Mucosa of rectum (tissue), 2 donors: ENCODE data around the gene WRAP73.

Experiments
- H3K27ac ChIP-seq, 2 donors: one replicate each; pipeline ENCODE4 v1.7.0; 2013; ENCODE audit warnings: inconsistent platforms in 2 of 2, low read depth in 2 of 2, low read length in 2 of 2
- H3K27me3 ChIP-seq, 2 donors: one replicate each; pipeline ENCODE4 v1.7.0; 2013; ENCODE audit warnings: low read length in 2 of 2; ENCODE audit not compliant: control insufficient read depth in 2 of 2, insufficient read depth in 2 of 2
- H3K36me3 ChIP-seq, 2 donors: one replicate each; pipeline ENCODE4 v1.7.0; 2013; ENCODE audit warnings: low read length in 2 of 2; ENCODE audit not compliant: control insufficient read depth in 2 of 2, insufficient read depth in 2 of 2
- H3K4me1 ChIP-seq, 2 donors: one replicate each; pipeline ENCODE4 v1.7.0; 2013; ENCODE audit warnings: low read length in 2 of 2, mild to moderate bottlenecking in 1 of 2; ENCODE audit not compliant: control insufficient read depth in 2 of 2, insufficient read depth in 2 of 2
- H3K4me3 ChIP-seq, 2 donors: one replicate each; pipeline ENCODE4 v1.7.0; 2013; ENCODE audit warnings: low read length in 2 of 2
- H3K9ac ChIP-seq, 2 donors: one replicate each; pipeline ENCODE4 v1.7.0; 2013; ENCODE audit warnings: low read length in 2 of 2, low read depth in 1 of 2, mild to moderate bottlenecking in 1 of 2
- H3K9me3 ChIP-seq, 2 donors: one replicate each; pipeline ENCODE4 v1.7.0; 2013; ENCODE audit warnings: low read length in 2 of 2; ENCODE audit not compliant: control insufficient read depth in 2 of 2
- donor health status: healthy.
- donor health status: Normal muscosa, but diverticular disease.

WRAP73 gene

DNA sequence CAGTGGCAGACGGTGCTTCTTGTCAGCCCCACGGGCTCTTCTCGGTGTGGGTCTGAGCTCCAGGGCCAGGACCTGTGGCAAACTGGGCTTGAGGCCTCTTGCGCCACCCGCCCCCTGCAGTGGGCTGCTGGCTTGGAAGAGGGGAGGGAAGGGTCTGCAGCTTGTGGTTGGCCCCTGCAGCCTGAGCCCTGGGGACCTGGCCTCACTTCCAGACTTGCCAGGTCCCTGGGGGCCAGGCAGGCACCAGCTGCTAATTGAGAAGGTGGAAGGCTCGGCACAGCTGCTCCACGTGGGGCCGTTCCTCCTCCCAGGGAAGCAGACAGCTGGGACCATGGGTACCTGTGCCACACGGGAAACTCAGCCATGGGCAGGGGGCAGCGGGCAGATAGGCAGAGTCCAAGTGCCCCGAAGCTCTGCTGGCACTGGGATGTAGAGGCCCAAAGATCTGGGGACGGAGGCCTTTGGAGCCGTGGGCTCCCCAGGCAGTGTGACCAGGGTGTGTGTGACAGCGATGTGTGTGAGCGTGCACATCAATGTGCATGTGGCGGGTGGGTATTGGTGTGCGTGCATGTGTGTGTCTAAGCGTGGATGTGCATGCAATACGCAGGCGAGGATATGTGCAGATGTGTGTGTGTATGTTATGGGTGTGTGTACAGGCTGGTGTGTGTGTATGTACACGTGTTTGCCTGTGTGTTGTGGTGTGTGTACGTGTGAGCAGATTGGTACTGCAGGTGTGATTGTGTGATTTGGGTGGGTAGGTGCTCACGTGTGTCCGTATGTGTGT, 41.7 kb upstream of the WRAP73 start:
- no peaks in the 10 kb centered on the region for H3K4me1 ChIP-seq
- H3K36me3 ChIP-seq, result no peaks in the 10 kb centered on the region
- H3K27ac ChIP-seq, result no peak overlapping the region
- H3K9me3 ChIP-seq, result no peaks in the 10 kb centered on the region
- H3K27me3 ChIP-seq, result no peaks in the 10 kb centered on the region
- no peak overlapping the region for H3K9ac ChIP-seq
- H3K4me3 ChIP-seq, result no peak overlapping the region

- H3K36me3 ChIP-seq, result no peaks in the 10 kb centered on the region
- no peaks in the 10 kb centered on the region for H3K4me1 ChIP-seq
- H3K27me3 ChIP-seq, result no peaks in the 10 kb centered on the region
- no peak overlapping the region for H3K9ac ChIP-seq
- no peaks in the 10 kb centered on the region for H3K9me3 ChIP-seq
- H3K27ac ChIP-seq, result no peak overlapping the region
- H3K4me3 ChIP-seq, result no peak overlapping the region
Observed at GRCh38 chr1:3690282-3691065, 40.6 kb upstream of the WRAP73 start.

DNA sequence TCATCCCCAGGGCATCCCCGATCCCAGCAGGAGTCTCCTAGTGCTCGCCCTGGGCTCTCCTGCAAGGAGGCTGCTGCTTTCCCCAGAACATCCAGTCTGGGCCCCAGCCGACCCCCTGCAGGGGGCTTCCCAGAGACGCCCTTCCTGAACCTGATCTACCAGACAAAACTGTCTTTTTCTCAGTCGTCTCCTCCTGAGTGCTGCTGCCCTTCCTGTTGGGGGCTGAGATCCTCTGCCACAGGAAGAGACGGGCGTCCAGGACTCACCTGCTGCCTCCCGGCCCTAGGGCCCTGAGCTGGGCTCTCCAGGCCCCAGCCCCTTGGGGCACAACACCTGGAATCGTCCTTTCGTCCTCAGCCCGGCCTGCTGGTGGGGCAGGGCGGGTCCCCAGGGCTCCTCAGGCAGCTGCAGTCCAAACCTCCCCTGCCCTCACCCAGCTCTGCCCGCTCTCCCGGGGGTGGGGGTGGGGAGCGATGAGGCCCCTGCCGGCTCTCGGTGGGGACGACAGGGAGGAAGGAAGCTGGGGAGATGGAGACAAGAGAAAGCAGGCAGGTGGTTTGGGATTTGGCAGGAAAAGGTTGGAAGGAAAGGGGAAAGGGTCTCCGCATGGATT, 39.3 kb upstream of the WRAP73 start:
- no peaks in the 10 kb centered on the region for H3K4me1 ChIP-seq

GRCh38 chr1:3688356-3689137, 38.6 kb upstream of the WRAP73 start:
- H3K4me3 ChIP-seq, result no peak overlapping the region
- no peaks in the 10 kb centered on the region for H3K36me3 ChIP-seq
- no peak overlapping the region for H3K9ac ChIP-seq
- no peaks in the 10 kb centered on the region for H3K9me3 ChIP-seq
- no peaks in the 10 kb centered on the region for H3K27me3 ChIP-seq
- no peaks in the 10 kb centered on the region for H3K4me1 ChIP-seq
- no peak overlapping the region for H3K27ac ChIP-seq

More for the DNA sequence above, 39.3 kb upstream of the WRAP73 start:
- Histone ChIP-seq H3K36me3 (no peaks in the 10 kb centered on the region), H3K9me3 (no peaks in the 10 kb centered on the region), H3K27me3 (no peaks in the 10 kb centered on the region), H3K27ac (no peak overlapping the region), H3K9ac (no peak overlapping the region), H3K4me3 (no peak overlapping the region)

DNA sequence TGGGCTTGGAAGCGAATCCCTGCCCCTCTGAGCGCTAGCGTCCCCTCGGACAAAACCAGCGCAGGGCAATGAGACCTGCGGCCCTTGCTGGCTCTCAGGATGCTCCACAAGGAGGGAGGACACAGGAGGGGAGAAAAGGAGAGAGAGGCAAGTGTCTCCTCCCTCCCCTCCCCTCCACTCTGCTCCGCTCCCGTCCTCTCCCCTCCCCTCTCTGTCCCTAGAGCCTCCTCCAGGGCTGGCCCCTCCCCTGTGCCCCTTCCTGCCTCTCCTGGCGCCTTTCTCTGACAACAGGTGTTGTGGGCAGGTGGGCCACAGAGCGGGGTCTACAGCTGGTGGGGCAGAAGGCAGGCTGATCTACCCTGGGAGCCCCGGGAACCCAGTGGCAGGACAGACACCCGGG, 37.6 kb upstream of the WRAP73 start:
- H3K4me3 ChIP-seq, result no peak overlapping the region
- H3K36me3 ChIP-seq, result no peaks in the 10 kb centered on the region
- H3K27ac ChIP-seq, result no peak overlapping the region
- H3K27me3 ChIP-seq, result no peaks in the 10 kb centered on the region
- H3K9me3 ChIP-seq, result no peaks in the 10 kb centered on the region
- no peak overlapping the region for H3K9ac ChIP-seq
- H3K4me1 ChIP-seq, result no peaks in the 10 kb centered on the region

- Histone ChIP-seq H3K27ac (no peak overlapping the region), H3K27me3 (no peaks in the 10 kb centered on the region), H3K4me1 (no peaks in the 10 kb centered on the region), H3K36me3 (no peaks in the 10 kb centered on the region), H3K9ac (no peak overlapping the region), H3K9me3 (no peaks in the 10 kb centered on the region), H3K4me3 (no peak overlapping the region)
Observed at GRCh38 chr1:3685906-3686305, 36.0 kb upstream of the WRAP73 start.

DNA sequence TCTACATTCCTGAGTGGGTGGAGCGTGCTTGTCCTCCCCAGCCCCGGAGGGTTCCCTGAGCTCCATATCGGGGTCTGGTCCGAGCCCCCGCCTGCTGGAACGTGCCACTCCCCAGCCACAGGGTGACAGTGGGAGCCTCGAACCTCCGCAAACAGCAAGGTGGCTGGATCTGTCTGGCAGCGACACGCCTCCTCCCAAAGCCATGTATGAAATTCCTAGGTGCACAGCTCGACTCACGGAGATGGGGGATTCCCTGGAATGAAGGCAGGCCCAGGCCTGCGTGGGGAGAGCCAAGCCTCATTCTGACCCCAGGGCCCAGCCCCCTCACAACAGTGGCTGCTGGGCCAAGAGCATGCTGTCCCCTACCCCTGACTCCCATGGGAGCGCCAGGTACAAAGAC, 35.3 kb upstream of the WRAP73 start:
- no peaks in the 10 kb centered on the region for H3K27me3 ChIP-seq
- H3K36me3 ChIP-seq, result no peaks in the 10 kb centered on the region
- H3K4me1 ChIP-seq, result no peaks in the 10 kb centered on the region
- no peaks in the 10 kb centered on the region for H3K9me3 ChIP-seq
- H3K9ac ChIP-seq, result no peak overlapping the region
- H3K27ac ChIP-seq, result no peak overlapping the region
- no peak overlapping the region for H3K4me3 ChIP-seq

DNA sequence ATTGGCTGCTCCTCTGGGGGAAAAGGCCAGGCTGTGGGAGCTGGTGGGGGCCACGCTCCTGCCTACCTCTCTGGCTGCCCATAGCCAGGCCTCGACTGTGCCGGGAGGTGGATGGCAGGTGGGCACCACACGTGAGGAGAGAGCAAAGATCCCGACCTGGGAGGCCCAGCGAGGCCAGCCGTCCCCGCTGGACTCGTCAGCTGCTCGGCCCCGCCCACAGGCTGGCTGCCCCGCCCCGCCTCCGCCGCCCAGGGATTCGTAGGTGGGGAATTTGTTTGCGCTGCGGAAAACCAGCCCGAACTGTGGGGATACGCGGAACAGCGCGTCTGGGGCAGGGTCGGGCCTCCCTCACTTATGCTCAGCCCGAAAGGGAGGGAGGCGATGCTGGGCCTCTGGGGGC, 34.1 kb upstream of the WRAP73 start:
- Histone ChIP-seq H3K4me3 (no peak overlapping the region), H3K4me1 (no peaks in the 10 kb centered on the region), H3K9ac (no peak overlapping the region), H3K36me3 (no peaks in the 10 kb centered on the region), H3K9me3 (no peaks in the 10 kb centered on the region), H3K27me3 (peaks cover 0 to 3% of the 10 kb centered on the region in 2 donors), H3K27ac (no peak overlapping the region)

DNA sequence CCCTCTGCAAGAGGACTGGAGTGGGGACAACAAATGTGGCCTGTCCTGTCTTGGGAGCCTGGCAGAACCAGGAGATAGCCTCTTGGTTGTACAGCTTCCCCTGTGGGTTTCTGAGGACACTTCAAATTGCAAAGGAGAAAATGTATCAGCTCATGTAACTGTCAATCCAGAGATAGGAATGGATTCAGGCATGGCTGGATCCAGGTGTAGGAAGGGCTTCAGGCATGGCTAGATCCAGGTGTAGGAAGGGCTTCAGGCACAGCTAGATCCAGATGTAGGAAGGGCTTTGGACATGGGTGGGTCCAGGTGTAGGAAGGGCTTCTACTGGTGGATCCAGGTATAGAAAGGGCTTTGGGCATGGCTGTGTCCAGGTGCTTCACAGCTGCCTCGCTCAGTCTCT, 33.3 kb upstream of the WRAP73 start:
- Histone ChIP-seq H3K4me3 (no peak overlapping the region), H3K27ac (no peak overlapping the region), H3K4me1 (no peaks in the 10 kb centered on the region), H3K36me3 (no peaks in the 10 kb centered on the region), H3K9ac (no peak overlapping the region), H3K9me3 (no peaks in the 10 kb centered on the region), H3K27me3 (peaks cover 0 to 8% of the 10 kb centered on the region in 2 donors)
